ENCODE data around the gene MTPN. TPM values are rescaled to one million over a fixed set of nuclear protein-coding genes. Genes with fewer than 3 reads are reported as not detected.
A peak's percentile ranks its signal among the peaks of the same experiment; 100 is the strongest.

Gene MTPN
- total RNA-seq, 1 donor from 2014 or later: 120 TPM

- TF ChIP-seq CTCF (conservative IDR thresholded peaks at IDR 0.05; ENCODE audit: low read depth, low read length): no peak
- H3K4me3 ChIP-seq (ENCODE audit: low read depth, low read length): no peak overlapping the region
- no peak for DNase-seq (ENCODE audit: low read depth)
Measured at GRCh38 chr7:136015638-136016037, 38.5 kb upstream of the MTPN start.

- TF ChIP-seq CTCF (conservative IDR thresholded peaks at IDR 0.05; ENCODE audit: low read depth, low read length): no peak
- no peak for DNase-seq (ENCODE audit: low read depth)
- no peak overlapping the region for H3K4me3 ChIP-seq (ENCODE audit: low read depth, low read length)
Measured at GRCh38 chr7:136014659-136015058, 37.5 kb upstream of the MTPN start.

GRCh38 chr7:136012238-136012637, 35.1 kb upstream of the MTPN start:
- H3K4me3 ChIP-seq (ENCODE audit: low read depth, low read length): no peak overlapping the region
- no peak for DNase-seq (ENCODE audit: low read depth)
- TF ChIP-seq CTCF (conservative IDR thresholded peaks at IDR 0.05; ENCODE audit: low read depth, low read length): no peak

- no peak for DNase-seq (ENCODE audit: low read depth)
- no peak overlapping the region for H3K4me3 ChIP-seq (ENCODE audit: low read depth, low read length)
- TF ChIP-seq CTCF (conservative IDR thresholded peaks at IDR 0.05; ENCODE audit: low read depth, low read length): peak; percentile 63
Measured at GRCh38 chr7:136009488-136010079, 32.4 kb upstream of the MTPN start.

GRCh38 chr7:136006208-136006607, 29.0 kb upstream of the MTPN start:
- TF ChIP-seq CTCF (conservative IDR thresholded peaks at IDR 0.05; ENCODE audit: low read depth, low read length): no peak
- H3K4me3 ChIP-seq (ENCODE audit: low read depth, low read length): no peak overlapping the region
- no peak for DNase-seq (ENCODE audit: low read depth)

GRCh38 chr7:136004083-136004482, 26.9 kb upstream of the MTPN start:
- H3K4me3 ChIP-seq (ENCODE audit: low read depth, low read length): no peak overlapping the region
- TF ChIP-seq CTCF (conservative IDR thresholded peaks at IDR 0.05; ENCODE audit: low read depth, low read length): no peak
- DNase-seq (ENCODE audit: low read depth): no peak

GRCh38 chr7:136002802-136003201, 25.6 kb upstream of the MTPN start:
- no peak overlapping the region for H3K4me3 ChIP-seq (ENCODE audit: low read depth, low read length)
- TF ChIP-seq CTCF (conservative IDR thresholded peaks at IDR 0.05; ENCODE audit: low read depth, low read length): no peak
- DNase-seq (ENCODE audit: low read depth): no peak

All from epithelial cell of proximal tubule (primary cell).